Endodermal cell (in vitro differentiated cells): ENCODE measurements around the gene BEND2. TPM values are rescaled to one million over a fixed set of nuclear protein-coding genes. Genes with fewer than 3 reads are reported as not detected.
A peak's percentile ranks its signal among the peaks of the same experiment; 100 is the strongest.

Experiments used
- DNase-seq: peaks from one replicate; pipeline ENCODE4 v3.0.0-alpha.2; 2017
- H3K27ac ChIP-seq: 2 replicates; pipeline ENCODE4 v1.5.1; 2013; ENCODE audit warnings: mild to moderate bottlenecking, low read depth, low read length, moderate library complexity
- H3K27me3 ChIP-seq: 2 replicates; pipeline ENCODE4 v1.6.1; 2013; ENCODE audit warnings: mild to moderate bottlenecking, low read length, moderate library complexity; ENCODE audit not compliant: insufficient read depth, control insufficient read depth, poor library complexity, severe bottlenecking
- H3K36me3 ChIP-seq: 2 replicates; pipeline ENCODE4 v1.7.0; 2013; ENCODE audit warnings: mild to moderate bottlenecking, low read length, moderate library complexity; ENCODE audit not compliant: control insufficient read depth, insufficient read depth
- H3K4me1 ChIP-seq: one replicate; pipeline ENCODE4 v1.7.0; 2013; ENCODE audit warnings: low read length; ENCODE audit not compliant: control insufficient read depth, insufficient read depth
- H3K4me3 ChIP-seq: 2 replicates; pipeline ENCODE4 v1.5.1; 2013; ENCODE audit warnings: mild to moderate bottlenecking, low read length, moderate library complexity
- H3K9ac ChIP-seq: 2 replicates; pipeline ENCODE4 v1.6.1; 2013; ENCODE audit warnings: mild to moderate bottlenecking, low read length, moderate library complexity; ENCODE audit not compliant: poor library complexity, severe bottlenecking; ENCODE audit errors: extremely low read depth
- H3K9me3 ChIP-seq: 2 replicates; pipeline ENCODE4 v1.6.1; 2013; ENCODE audit warnings: mild to moderate bottlenecking, low read length, moderate library complexity; ENCODE audit not compliant: control insufficient read depth
- H3K27ac Mint-ChIP-seq: 2 replicates; pipeline ENCODE4 v1.8.0; 2020; ENCODE audit warnings: mixed read lengths
- H3K27me3 Mint-ChIP-seq: 2 replicates; pipeline ENCODE4 v1.8.0; 2021; ENCODE audit warnings: mild to moderate bottlenecking, mixed read lengths; ENCODE audit not compliant: insufficient read depth
- H3K36me3 Mint-ChIP-seq: 2 replicates; pipeline ENCODE4 v1.8.0; 2020; ENCODE audit warnings: low read depth, mixed read lengths
- H3K4me1 Mint-ChIP-seq: 2 replicates; pipeline ENCODE4 v1.8.0; 2020; ENCODE audit warnings: mixed read lengths
- H3K4me3 Mint-ChIP-seq: 2 replicates; pipeline ENCODE4 v1.8.0; 2020; ENCODE audit warnings: mild to moderate bottlenecking, moderate library complexity, mixed read lengths
- H3K9me3 Mint-ChIP-seq: 2 replicates; pipeline ENCODE4 v1.8.0; 2020; ENCODE audit warnings: mild to moderate bottlenecking, mixed read lengths
- WGBS, 2 experiments: methylation state at CpG; one replicate each; pipeline versions ENCODE4 v1.1.5 to v1.1.7; 2013; ENCODE audit warnings: missing lambda C conversion rate in 2 of 2, mixed read lengths in 1 of 2; ENCODE audit not compliant: insufficient coverage in 1 of 2, insufficient read length in 1 of 2; 5-methylcytosine and 5-hydroxymethylcytosine counted together
- total RNA-seq, 2 donors: library from RNA; stranded (reverse); fragmentation: NEBNext Ultra II Directional in 1 of 2; extraction: Animal tissue kit (Norgen Biotek cat#: 25700) in 1 of 2; gene quantifications; 2 replicates in 1 of 2; 3 replicates in 1 of 2; pipeline ENCODE4 v1.2.1, GENCODE V29; 2021
- TF ChIP-seq, protein P1 (sequence below): fragments of 200-600 bp; sonication (generic); conservative IDR thresholded peaks from 2 replicates; pipeline ENCODE4 v1.5.0; 2021; ENCODE audit warnings: antibody characterized with exemption, mild to moderate bottlenecking

Gene BEND2
- total RNA-seq, 2 donors from 2014 or later, result not detected

DNA sequence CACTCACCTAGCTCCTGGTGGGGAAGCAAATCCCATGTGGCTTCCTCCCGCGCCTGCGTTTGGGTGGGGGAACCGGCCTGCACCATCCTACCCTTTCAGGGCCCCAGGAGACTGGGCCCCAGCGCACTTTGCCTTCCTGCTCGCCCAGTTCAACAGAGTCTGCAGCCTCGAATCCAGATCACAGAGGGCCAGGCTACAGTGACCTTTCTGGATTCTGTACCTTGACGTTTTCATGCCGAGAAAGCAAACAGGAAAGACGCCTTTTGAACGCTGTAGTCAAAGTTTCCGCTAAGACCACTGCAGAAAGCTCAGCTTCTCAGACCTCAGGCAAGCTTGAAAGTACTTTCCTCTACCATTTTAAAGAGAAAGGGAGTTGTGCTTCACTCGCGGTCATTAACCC, 7.4 kb upstream of the BEND2 start:
- no peaks in the 10 kb centered on the region for H3K36me3 Mint-ChIP-seq
- no peaks in the 10 kb centered on the region for H3K36me3 ChIP-seq
- peaks cover 8% of the 10 kb centered on the region for H3K27me3 Mint-ChIP-seq
- H3K9ac ChIP-seq, result no peak overlapping the region
- no peaks in the 10 kb centered on the region for H3K4me1 Mint-ChIP-seq
- DNase-seq, result no peak
- peaks cover 55% of the 10 kb centered on the region for H3K9me3 Mint-ChIP-seq
- WGBS, 2 experiments, result 97 to 100% methylated on average over 3 to 14 of the region's 14 CpGs
- no peaks in the 10 kb centered on the region for H3K27me3 ChIP-seq
- no peak overlapping the region for H3K4me3 Mint-ChIP-seq
- H3K27ac Mint-ChIP-seq, result no peak overlapping the region
- no peaks in the 10 kb centered on the region for H3K9me3 ChIP-seq
- no peak overlapping the region for H3K4me3 ChIP-seq
- TF ChIP-seq, protein P1, sequence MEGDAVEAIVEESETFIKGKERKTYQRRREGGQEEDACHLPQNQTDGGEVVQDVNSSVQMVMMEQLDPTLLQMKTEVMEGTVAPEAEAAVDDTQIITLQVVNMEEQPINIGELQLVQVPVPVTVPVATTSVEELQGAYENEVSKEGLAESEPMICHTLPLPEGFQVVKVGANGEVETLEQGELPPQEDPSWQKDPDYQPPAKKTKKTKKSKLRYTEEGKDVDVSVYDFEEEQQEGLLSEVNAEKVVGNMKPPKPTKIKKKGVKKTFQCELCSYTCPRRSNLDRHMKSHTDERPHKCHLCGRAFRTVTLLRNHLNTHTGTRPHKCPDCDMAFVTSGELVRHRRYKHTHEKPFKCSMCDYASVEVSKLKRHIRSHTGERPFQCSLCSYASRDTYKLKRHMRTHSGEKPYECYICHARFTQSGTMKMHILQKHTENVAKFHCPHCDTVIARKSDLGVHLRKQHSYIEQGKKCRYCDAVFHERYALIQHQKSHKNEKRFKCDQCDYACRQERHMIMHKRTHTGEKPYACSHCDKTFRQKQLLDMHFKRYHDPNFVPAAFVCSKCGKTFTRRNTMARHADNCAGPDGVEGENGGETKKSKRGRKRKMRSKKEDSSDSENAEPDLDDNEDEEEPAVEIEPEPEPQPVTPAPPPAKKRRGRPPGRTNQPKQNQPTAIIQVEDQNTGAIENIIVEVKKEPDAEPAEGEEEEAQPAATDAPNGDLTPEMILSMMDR, result no peak
- no peaks in the 10 kb centered on the region for H3K4me1 ChIP-seq
- no peak overlapping the region for H3K27ac ChIP-seq

DNA sequence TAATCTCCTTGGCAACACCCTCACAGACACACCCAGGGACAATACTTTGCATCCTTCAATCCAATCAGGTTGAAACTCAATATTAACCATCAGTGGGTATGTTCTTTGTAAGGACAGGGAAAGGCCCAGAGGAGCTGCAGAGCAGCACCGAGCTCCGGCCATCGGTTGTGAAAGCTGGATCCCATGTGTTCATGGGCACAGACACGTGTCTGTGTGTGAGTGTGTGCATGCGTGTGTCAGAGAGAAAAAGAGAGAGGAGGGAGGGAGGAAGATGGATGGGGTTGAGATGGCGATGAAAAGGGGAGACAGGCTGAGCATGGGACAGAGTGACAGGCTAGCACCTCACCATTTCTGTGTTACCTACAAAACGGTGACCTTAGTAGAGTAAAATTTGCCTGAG, 6.8 kb upstream of the BEND2 start:
- H3K4me3 ChIP-seq, result no peak overlapping the region
- no peak overlapping the region for H3K27ac Mint-ChIP-seq

DNA sequence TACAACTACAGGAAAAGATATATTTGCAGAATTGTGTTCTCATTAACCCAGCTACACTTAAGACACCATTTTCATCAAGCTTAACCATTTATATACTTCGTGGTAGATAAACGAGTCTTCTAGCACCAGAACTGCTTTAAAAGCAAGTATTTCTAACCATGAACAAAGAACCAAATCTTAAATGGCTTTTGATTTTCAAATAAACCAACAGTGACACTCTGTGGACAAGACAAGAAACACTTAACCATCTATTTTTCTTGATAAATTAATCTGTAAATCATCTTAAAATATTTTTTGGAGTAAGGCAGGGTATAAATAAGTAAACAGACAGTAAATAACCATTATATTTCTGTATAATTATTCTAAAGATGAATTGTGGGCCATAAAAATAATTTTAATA, 10.2 kb downstream of the BEND2 start:
- H3K9me3 ChIP-seq, result no peaks in the 10 kb centered on the region
- Mint-ChIP-seq H3K36me3 (no peaks in the 10 kb centered on the region), H3K9me3 (peaks cover 47% of the 10 kb centered on the region), H3K27ac (no peak overlapping the region), H3K4me3 (no peak overlapping the region), H3K4me1 (no peaks in the 10 kb centered on the region), H3K27me3 (no peaks in the 10 kb centered on the region)
- H3K27me3 ChIP-seq, result no peaks in the 10 kb centered on the region
- no peaks in the 10 kb centered on the region for H3K36me3 ChIP-seq
- TF ChIP-seq, protein P1, result peak; percentile 66
- H3K9ac ChIP-seq, result no peak overlapping the region
- H3K27ac ChIP-seq, result no peak overlapping the region
- H3K4me3 ChIP-seq, result no peak overlapping the region
- H3K4me1 ChIP-seq, result no peaks in the 10 kb centered on the region
- 54% methylated on average over 2 of the region's 2 CpGs; no CpG with 5 or more reads in 1 of the 2 experiments for WGBS, 2 experiments
- no peak for DNase-seq

More for the DNA sequence above, 6.8 kb upstream of the BEND2 start:
- Histone ChIP-seq H3K9ac (no peak overlapping the region), H3K9me3 (no peaks in the 10 kb centered on the region), H3K36me3 (no peaks in the 10 kb centered on the region), H3K4me1 (no peaks in the 10 kb centered on the region), H3K27ac (no peak overlapping the region), H3K27me3 (no peaks in the 10 kb centered on the region)
- H3K4me3 Mint-ChIP-seq, result no peak overlapping the region
- no peaks in the 10 kb centered on the region for H3K4me1 Mint-ChIP-seq
- no peaks in the 10 kb centered on the region for H3K36me3 Mint-ChIP-seq
- WGBS, 2 experiments, result 92 to 100% methylated on average over 2 to 7 of the region's 7 CpGs
- peaks cover 57% of the 10 kb centered on the region for H3K9me3 Mint-ChIP-seq
- no peak for DNase-seq
- TF ChIP-seq, protein P1, result no peak
- peaks cover 8% of the 10 kb centered on the region for H3K27me3 Mint-ChIP-seq
